HepG2 (cell line): ENCODE measurements around the gene ABCC1. TPM values are rescaled to one million over a fixed set of nuclear protein-coding genes. Genes with fewer than 3 reads are reported as not detected.

Experiments
- MAFK ChIP-seq, 2 experiments: IDR thresholded peaks in 1 of 2; conservative IDR thresholded peaks in 1 of 2; 2 replicates each; pipeline ENCODE4 v1.6.1; 2011; ENCODE audit warnings: improper control_type of control experiment in 2 of 2, low read length in 2 of 2
- SP140L ChIP-seq: sonication (generic); formaldehyde crosslinking; IDR thresholded peaks from 2 replicates; pipeline ENCODE4 v1.4.0; 2020; ENCODE audit warnings: missing genetic modification reagents, borderline replicate concordance
- ZBTB4 ChIP-seq: sonication (generic); formaldehyde crosslinking; IDR thresholded peaks from 2 replicates; pipeline ENCODE4 v1.4.0; 2020; ENCODE audit warnings: missing genetic modification reagents, mild to moderate bottlenecking, borderline replicate concordance
- ZNF407 ChIP-seq: sonication (generic); formaldehyde crosslinking; IDR thresholded peaks from one replicate; pipeline ENCODE4 v1.5.1; 2020; ENCODE audit warnings: mild to moderate bottlenecking, missing genetic modification reagents; ENCODE audit errors: not compliant biosample characterization
- polyA plus RNA-seq, 8 experiments: library from polyadenylated mRNA; depleted of rRNA in 3 of 8; stranded (reverse) in 7 of 8; unstranded in 1 of 8; fragments of >200 nt; fragmentation: Illumina TruSeq in 4 of 8; extraction: Trizol in 4 of 8; gene quantifications; 2 replicates each; pipeline versions ENCODE4 v1.2.1 to v1.2.3, GENCODE V29; 2011 to 2016; ENCODE audit warnings: low read depth in 4 of 8, missing spikeins in 1 of 8, mixed read lengths in 1 of 8; ENCODE audit not compliant: insufficient read depth in 1 of 8
- total RNA-seq, 5 experiments: library from RNA; depleted of rRNA; stranded (reverse); fragments of >200 nt; fragmentation: Illumina TruSeq; extraction: Trizol; gene quantifications; 2 replicates each; pipeline ENCODE4 v1.2.3, GENCODE V29; 2016; ENCODE audit warnings: low read depth in 1 of 5

ABCC1 gene
- total and polyA plus RNA-seq, 2 of the 13 experiments (the other 11 are each of a cell fraction or from before 2014, with no cell fraction given): 13.0 to 30.6 TPM

- no peak for TF ChIP-seq ZBTB4 (CRISPR knock-in tag)
- no peak for TF ChIP-seq SP140L (CRISPR knock-in tag)
- TF ChIP-seq MAFK (conservative IDR thresholded peaks at IDR 0.05 in 1 of 2, IDR thresholded peaks at IDR 0.05 in 1 of 2; ENCODE audit: low read length in 2 of 2): peak; percentile 97 to 98
- no peak for TF ChIP-seq ZNF407 (CRISPR knock-in tag)
Observed at GRCh38 chr16:15967655-15968315, 18.4 kb downstream of the ABCC1 start (continued).
